ENCODE results near the gene PNPO. TPM values are rescaled to one million over a fixed set of nuclear protein-coding genes. Genes with fewer than 3 reads are reported as not detected.
A peak's percentile ranks its signal among the peaks of the same experiment; 100 is the strongest.

Gene PNPO
- total RNA-seq, 1 donor from 2014 or later, result 9.1 TPM

DNA sequence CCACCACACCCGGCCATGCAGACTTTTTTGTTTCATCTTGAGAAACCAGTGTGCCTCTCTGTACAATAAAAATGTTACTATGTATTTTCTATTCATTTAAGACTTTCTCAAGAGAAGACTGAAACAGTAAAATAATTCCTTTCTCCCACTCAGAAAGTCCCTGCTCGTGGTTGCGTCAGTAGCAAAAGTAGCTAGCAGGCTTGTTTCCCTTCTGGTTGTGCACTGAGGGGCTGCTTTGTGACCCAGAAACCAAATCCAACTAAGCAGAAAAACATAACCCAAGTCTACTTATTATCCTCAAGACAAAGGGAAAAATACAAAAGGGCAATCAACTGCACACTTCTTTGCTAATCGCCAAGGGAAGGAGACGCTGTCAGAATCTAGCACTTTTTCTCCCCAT lies 3.4 kb upstream of the PNPO start:
- Mint-ChIP-seq H3K27me3 (ENCODE audit: insufficient read depth, low read depth) (peaks cover 4% of the 10 kb centered on the region), H3K36me3 (peaks cover 2% of the 10 kb centered on the region), H3K27ac (no peak overlapping the region), H3K4me1 (peaks cover 8% of the 10 kb centered on the region), H3K4me3 (no peak overlapping the region), H3K9me3 (no peaks in the 10 kb centered on the region)
- H3F3A ChIP-seq (ENCODE audit: low read depth), result no peaks in the 10 kb centered on the region
- H3K9me3 ChIP-seq (ENCODE audit: low read depth), result no peaks in the 10 kb centered on the region
- H3K36me3 ChIP-seq, result no peaks in the 10 kb centered on the region
- no peak for DNase-seq (ENCODE audit: low spot score)
- H3K27me3 ChIP-seq, result peaks cover 11% of the 10 kb centered on the region
- no peaks in the 10 kb centered on the region for H3K79me2 ChIP-seq (ENCODE audit: low read depth)
- TF ChIP-seq EZH2phosphoT487 (IDR thresholded peaks at IDR 0.05) (no peak), EZH2 (IDR thresholded peaks at IDR 0.05) (no peak)
- TF ChIP-seq, protein P1, sequence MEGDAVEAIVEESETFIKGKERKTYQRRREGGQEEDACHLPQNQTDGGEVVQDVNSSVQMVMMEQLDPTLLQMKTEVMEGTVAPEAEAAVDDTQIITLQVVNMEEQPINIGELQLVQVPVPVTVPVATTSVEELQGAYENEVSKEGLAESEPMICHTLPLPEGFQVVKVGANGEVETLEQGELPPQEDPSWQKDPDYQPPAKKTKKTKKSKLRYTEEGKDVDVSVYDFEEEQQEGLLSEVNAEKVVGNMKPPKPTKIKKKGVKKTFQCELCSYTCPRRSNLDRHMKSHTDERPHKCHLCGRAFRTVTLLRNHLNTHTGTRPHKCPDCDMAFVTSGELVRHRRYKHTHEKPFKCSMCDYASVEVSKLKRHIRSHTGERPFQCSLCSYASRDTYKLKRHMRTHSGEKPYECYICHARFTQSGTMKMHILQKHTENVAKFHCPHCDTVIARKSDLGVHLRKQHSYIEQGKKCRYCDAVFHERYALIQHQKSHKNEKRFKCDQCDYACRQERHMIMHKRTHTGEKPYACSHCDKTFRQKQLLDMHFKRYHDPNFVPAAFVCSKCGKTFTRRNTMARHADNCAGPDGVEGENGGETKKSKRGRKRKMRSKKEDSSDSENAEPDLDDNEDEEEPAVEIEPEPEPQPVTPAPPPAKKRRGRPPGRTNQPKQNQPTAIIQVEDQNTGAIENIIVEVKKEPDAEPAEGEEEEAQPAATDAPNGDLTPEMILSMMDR (IDR thresholded peaks at IDR 0.05), result no peak
- no peak overlapping the region for H3K9ac ChIP-seq
- H4K20me1 ChIP-seq (ENCODE audit: low read depth), result no peaks in the 10 kb centered on the region
- no peak overlapping the region for H2AFZ ChIP-seq (replicated peaks)
- H3K27ac ChIP-seq, result no peak overlapping the region
- H3K4me3 ChIP-seq, result no peak overlapping the region
- no peak overlapping the region for H3K4me2 ChIP-seq
- no peaks in the 10 kb centered on the region for H3K4me1 ChIP-seq

DNA sequence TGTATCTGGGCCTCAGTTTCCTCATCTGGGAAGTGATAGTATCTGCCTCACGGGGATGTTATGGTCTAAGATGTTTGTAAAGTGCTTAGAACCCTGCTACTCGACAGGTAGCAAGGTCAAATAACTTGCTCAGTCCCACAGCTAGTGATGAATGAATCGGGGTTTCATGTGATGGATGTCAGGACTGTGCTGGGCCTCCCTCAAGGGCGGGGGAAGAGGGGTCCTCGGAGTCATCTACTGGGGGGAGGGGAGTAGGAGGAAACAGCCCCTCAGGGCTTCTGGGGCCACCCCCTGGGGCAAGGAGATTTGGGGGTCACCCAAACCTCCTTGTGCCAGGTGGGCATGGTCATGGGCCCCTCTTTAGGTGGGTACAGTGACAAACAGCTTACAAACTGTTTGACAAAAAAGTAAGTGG lies 732 bp downstream of the PNPO start:
- Histone ChIP-seq H3K79me2 (ENCODE audit: low read depth) (no peaks in the 10 kb centered on the region), H4K20me1 (ENCODE audit: low read depth) (no peaks in the 10 kb centered on the region), H3K27ac (no peak overlapping the region), H3K9me3 (ENCODE audit: low read depth) (no peaks in the 10 kb centered on the region), H3K9ac (no peak overlapping the region), H3K4me2 (peak overlapping the region; percentile 75), H3F3A (ENCODE audit: low read depth) (no peaks in the 10 kb centered on the region), H3K4me3 (peak overlapping the region; percentile 50), H3K36me3 (no peaks in the 10 kb centered on the region), H3K4me1 (no peaks in the 10 kb centered on the region), H3K27me3 (peaks cover 11% of the 10 kb centered on the region), H2AFZ (replicated peaks) (no peak overlapping the region)
- Mint-ChIP-seq H3K36me3 (peaks cover 2% of the 10 kb centered on the region), H3K4me3 (peak overlapping the region; percentile 85), H3K9me3 (no peaks in the 10 kb centered on the region), H3K4me1 (peaks cover 8% of the 10 kb centered on the region), H3K27me3 (ENCODE audit: insufficient read depth, low read depth) (no peaks in the 10 kb centered on the region), H3K27ac (peak overlapping the region; percentile 47)
- TF ChIP-seq, protein P1 (IDR thresholded peaks at IDR 0.05), result no peak
- no peak for TF ChIP-seq EZH2 (IDR thresholded peaks at IDR 0.05)
- TF ChIP-seq EZH2phosphoT487 (IDR thresholded peaks at IDR 0.05), result no peak
- no peak for DNase-seq (ENCODE audit: low spot score)

DNA sequence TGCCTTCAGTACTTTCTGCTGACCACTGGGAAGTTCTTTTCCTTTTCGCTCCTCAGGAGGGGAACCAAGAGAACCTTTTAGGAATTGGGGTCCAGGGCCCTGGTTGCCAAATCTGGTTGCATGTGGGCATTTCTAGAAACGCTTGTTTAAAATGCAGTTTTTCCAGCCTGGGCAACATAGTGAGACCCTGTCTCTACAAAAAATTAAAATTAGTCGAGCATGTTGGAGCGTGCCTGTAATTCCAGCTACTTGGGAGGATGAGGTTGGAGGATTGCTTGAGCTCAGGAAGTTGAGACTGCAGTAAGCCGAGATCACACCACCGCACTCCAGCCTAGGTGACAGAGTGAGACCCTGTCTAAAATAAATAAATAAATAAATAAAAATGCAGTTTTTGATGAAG lies 1.2 kb downstream of the PNPO start:
- Histone ChIP-seq H2AFZ (replicated peaks) (no peak overlapping the region), H3K9me3 (ENCODE audit: low read depth) (no peaks in the 10 kb centered on the region), H3K27me3 (peaks cover 11% of the 10 kb centered on the region), H3K4me3 (no peak overlapping the region), H3K4me2 (no peak overlapping the region), H3K9ac (no peak overlapping the region), H3K27ac (no peak overlapping the region), H4K20me1 (ENCODE audit: low read depth) (no peaks in the 10 kb centered on the region), H3K36me3 (no peaks in the 10 kb centered on the region), H3F3A (ENCODE audit: low read depth) (no peaks in the 10 kb centered on the region), H3K4me1 (no peaks in the 10 kb centered on the region), H3K79me2 (ENCODE audit: low read depth) (no peaks in the 10 kb centered on the region)
- no peaks in the 10 kb centered on the region for H3K9me3 Mint-ChIP-seq
- H3K36me3 Mint-ChIP-seq, result peaks cover 2% of the 10 kb centered on the region
- H3K4me1 Mint-ChIP-seq, result peaks cover 8% of the 10 kb centered on the region
- DNase-seq (ENCODE audit: low spot score), result no peak
- no peaks in the 10 kb centered on the region for H3K27me3 Mint-ChIP-seq (ENCODE audit: insufficient read depth, low read depth)
- H3K27ac Mint-ChIP-seq, result no peak overlapping the region
- H3K4me3 Mint-ChIP-seq, result peak overlapping the region; percentile 85
- TF ChIP-seq, protein P1 (IDR thresholded peaks at IDR 0.05), result no peak
- TF ChIP-seq EZH2 (IDR thresholded peaks at IDR 0.05) (no peak), EZH2phosphoT487 (IDR thresholded peaks at IDR 0.05) (no peak)
